H1 (cell line): Measurements from ENCODE around the gene OR4M2. TPM values are rescaled to one million over a fixed set of nuclear protein-coding genes. Genes with fewer than 3 reads are reported as not detected.
"Not testable (repeated sequence)": the region's sequence is repeated elsewhere in the genome, so short reads cannot be mapped to it uniquely, and the experiment has no call there.

Experiments used
- CTCF ChIA-PET: fragments of 300-600 bp; sonication (Branson Sonifier 250); formaldehyde crosslinking; loops from one replicate; lab custom pipeline; 2021; ENCODE audit not compliant: partially characterized antibody; lab: Charles Lee
- POLR2A ChIA-PET: fragments of 300-600 bp; sonication (Branson Sonifier 250); formaldehyde crosslinking; loops from one replicate; lab custom pipeline; 2021; ENCODE audit warnings: inconsistent platforms; ENCODE audit not compliant: partially characterized antibody; lab: Charles Lee
- DNase-seq, 2 experiments: peaks; one replicate each; pipeline versions ENCODE4 v3.0.0 to v3.0.0-alpha.2; 2010 to 2022; ENCODE audit warnings: low spot score in 2 of 2, low read depth in 1 of 2, mixed read lengths in 1 of 2
- FAIRE-seq: peaks from 2 replicates; lab custom pipeline; 2011; peaks lifted over from hg19 to GRCh38; lab: Jason Lieb, UNC
- H2AFZ ChIP-seq: 2 replicates; pipeline ENCODE4 v1.8.1; 2012; ENCODE audit warnings: low read length, inconsistent platforms
- H2AK5ac ChIP-seq: 2 replicates; pipeline ENCODE4 v1.6.1; 2013; ENCODE audit warnings: low read depth, low read length
- H2BK120ac ChIP-seq: replicated peaks from 2 replicates; pipeline ENCODE3; 2013; ENCODE audit warnings: low read depth, low read length, inconsistent platforms
- H2BK12ac ChIP-seq: 2 replicates; pipeline ENCODE4 v1.6.1; 2013; ENCODE audit warnings: low read depth, low read length
- H2BK15ac ChIP-seq: 2 replicates; pipeline ENCODE4 v1.6.1; 2013; ENCODE audit warnings: low read length
- H2BK20ac ChIP-seq: 2 replicates; pipeline ENCODE4 v1.6.1; 2013; ENCODE audit warnings: low read length
- H2BK5ac ChIP-seq: 2 replicates; pipeline ENCODE4 v1.6.1; 2013; ENCODE audit warnings: low read depth, low read length
- H3K14ac ChIP-seq: 2 replicates; pipeline ENCODE4 v1.6.1; 2013; ENCODE audit warnings: inconsistent platforms; ENCODE audit not compliant: insufficient read length
- H3K18ac ChIP-seq: 2 replicates; pipeline ENCODE4 v1.6.1; 2013; ENCODE audit warnings: low read length; ENCODE audit errors: extremely low read depth
- H3K23ac ChIP-seq: 2 replicates; pipeline ENCODE4 v1.6.1; 2013; ENCODE audit warnings: inconsistent platforms; ENCODE audit not compliant: insufficient read length
- H3K23me2 ChIP-seq: 2 replicates; pipeline ENCODE4 v1.6.1; 2013; ENCODE audit warnings: low read depth, low read length
- H3K27ac ChIP-seq: 2 replicates; pipeline ENCODE4 v1.6.1; 2011; ENCODE audit warnings: low read depth, low read length, inconsistent platforms
- H3K27me3 ChIP-seq, 4 experiments: replicated peaks in 1 of 4; 1 replicate in 1 of 4; 2 replicates in 3 of 4; pipeline versions ENCODE4 v1.6.1 to v1.8.1; 2011 to 2013; ENCODE audit warnings: low read length in 3 of 4, mild to moderate bottlenecking in 3 of 4, inconsistent platforms in 2 of 4, mixed read lengths in 2 of 4, moderate library complexity in 1 of 4; ENCODE audit not compliant: control insufficient read depth in 3 of 4, insufficient read depth in 3 of 4; ENCODE audit errors: extremely low read depth in 1 of 4
- H3K36me3 ChIP-seq, 4 experiments: 2 replicates each; pipeline versions ENCODE4 v1.6.1 to v1.8.1; 2011 to 2013; ENCODE audit warnings: mild to moderate bottlenecking in 4 of 4, low read length in 3 of 4, moderate library complexity in 2 of 4, control low read depth in 1 of 4, inconsistent platforms in 1 of 4; ENCODE audit not compliant: insufficient read depth in 4 of 4, control insufficient read depth in 2 of 4
- H3K4ac ChIP-seq: replicated peaks from 2 replicates; pipeline ENCODE3; 2013; ENCODE audit warnings: low read length, low read depth, mixed read lengths, inconsistent platforms; ENCODE audit not compliant: insufficient read length
- H3K4me1 ChIP-seq, 4 experiments: replicated peaks in 1 of 4; 1 replicate in 1 of 4; 2 replicates in 3 of 4; pipeline versions ENCODE4 v1.6.1 to v1.8.1; 2011 to 2013; ENCODE audit warnings: low read length in 3 of 4, inconsistent platforms in 2 of 4, mixed read lengths in 1 of 4; ENCODE audit not compliant: insufficient read depth in 4 of 4, control insufficient read depth in 3 of 4
- H3K4me2 ChIP-seq, 2 experiments: 2 replicates each; pipeline versions ENCODE4 v1.6.1 to v1.8.1; 2011 to 2013; ENCODE audit warnings: low read depth in 2 of 2, low read length in 2 of 2, control low read depth in 1 of 2, inconsistent platforms in 1 of 2, mild to moderate bottlenecking in 1 of 2; ENCODE audit not compliant: insufficient read depth in 1 of 2
- H3K4me3 ChIP-seq, 4 experiments: fragments of 200-600, 300-600 bp in 1 of 4; sonication (generic), shearing (Covaris generic), sonication (Bioruptor Twin) in 1 of 4; 2 replicates each; pipeline versions ENCODE4 v1.5.1 to v1.8.1; 2011 to 2016; ENCODE audit warnings: low read length in 4 of 4, low read depth in 3 of 4, control low read depth in 2 of 4, inconsistent platforms in 2 of 4, mild to moderate bottlenecking in 2 of 4, mixed read lengths in 1 of 4, moderate library complexity in 1 of 4; ENCODE audit not compliant: insufficient read depth in 2 of 4; ENCODE audit errors: extremely low read depth in 1 of 4
- H3K56ac ChIP-seq: replicated peaks from 2 replicates; pipeline ENCODE3; 2013; ENCODE audit warnings: low read depth, mild to moderate bottlenecking, mixed read lengths, low read length, inconsistent platforms; ENCODE audit not compliant: insufficient read length
- H3K79me1 ChIP-seq: 2 replicates; pipeline ENCODE4 v1.6.1; 2013; ENCODE audit warnings: low read depth, low read length, control low read depth
- H3K79me2 ChIP-seq, 2 experiments: 2 replicates each; pipeline versions ENCODE4 v1.6.1 to v1.8.1; 2012 to 2013; ENCODE audit warnings: low read length in 2 of 2, mild to moderate bottlenecking in 2 of 2, inconsistent platforms in 1 of 2; ENCODE audit not compliant: insufficient read depth in 2 of 2, control insufficient read depth in 1 of 2
- H3K9ac ChIP-seq, 4 experiments: replicated peaks in 1 of 4; 1 replicate in 1 of 4; 2 replicates in 3 of 4; pipeline versions ENCODE4 v1.6.1 to v1.8.1; 2011 to 2013; ENCODE audit warnings: low read depth in 3 of 4, low read length in 3 of 4, control low read depth in 2 of 4, mild to moderate bottlenecking in 2 of 4, moderate library complexity in 2 of 4, inconsistent platforms in 1 of 4; ENCODE audit errors: extremely low read depth in 1 of 4
- H3K9me3 ChIP-seq, 2 experiments: 2 replicates each; pipeline versions ENCODE4 v1.6.1 to v1.8.1; 2012 to 2013; ENCODE audit warnings: mild to moderate bottlenecking in 2 of 2, moderate library complexity in 2 of 2, control low read depth in 1 of 2, inconsistent platforms in 1 of 2, low read depth in 1 of 2, low read length in 1 of 2, mixed read lengths in 1 of 2; ENCODE audit not compliant: insufficient read depth in 2 of 2
- H4K20me1 ChIP-seq, 2 experiments: replicated peaks in 1 of 2; 2 replicates each; pipeline versions ENCODE3 to v1.8.1; 2011 to 2013; ENCODE audit warnings: inconsistent platforms in 2 of 2, low read length in 2 of 2, mild to moderate bottlenecking in 1 of 2; ENCODE audit not compliant: insufficient read depth in 2 of 2, control insufficient read depth in 1 of 2
- H4K5ac ChIP-seq: 2 replicates; pipeline ENCODE4 v1.6.1; 2013; ENCODE audit warnings: low read length, low read depth, mixed read lengths, inconsistent platforms; ENCODE audit not compliant: insufficient read length
- H4K8ac ChIP-seq: 2 replicates; pipeline ENCODE4 v1.8.0; 2013; ENCODE audit warnings: mild to moderate bottlenecking, moderate library complexity, low read length, inconsistent platforms; ENCODE audit not compliant: insufficient read depth; ENCODE audit errors: extremely low read depth
- H4K91ac ChIP-seq: replicated peaks from 2 replicates; pipeline ENCODE3; 2013; ENCODE audit warnings: low read length, mixed read lengths, inconsistent platforms; ENCODE audit not compliant: insufficient read length
- WGBS, 2 experiments: shearing (Covaris generic) in 1 of 2; methylation state at CpG; one replicate each; pipeline versions ENCODE4 v1.1.6 to v1.1.7; 2013 to 2015; ENCODE audit warnings: low lambda C conversion rate in 2 of 2, mixed read lengths in 2 of 2, inconsistent platforms in 1 of 2, low coverage in 1 of 2, missing lambda C conversion rate in 1 of 2; ENCODE audit not compliant: insufficient replicate concordance in 2 of 2, insufficient coverage in 1 of 2, insufficient read length in 1 of 2; ENCODE audit errors: extremely low coverage in 1 of 2, missing lambda C conversion rate in 1 of 2; 5-methylcytosine and 5-hydroxymethylcytosine counted together
- polyA plus RNA-seq, 7 experiments: library from polyadenylated mRNA; depleted of rRNA in 3 of 7; stranded (reverse) in 5 of 7; unstranded in 2 of 7; fragments of >200 nt in 5 of 7; fragments of 200-250 nt in 2 of 7; gene quantifications; 1 replicate in 5 of 7; 2 replicates in 1 of 7; 4 replicates in 1 of 7; pipeline versions ENCODE4 v1.2.1 to v1.2.3, GENCODE V29; 2011 to 2013; ENCODE audit warnings: missing spikeins in 2 of 7, mixed read lengths in 2 of 7
- total RNA-seq: library from RNA; stranded (reverse); fragmentation: NEBNext Ultra II Directional; extraction: Animal tissue kit (Norgen Biotek cat#: 25700); gene quantifications from 2 replicates; pipeline ENCODE4 v1.2.1, GENCODE V29; 2021

Gene OR4M2
- total and polyA plus RNA-seq, 2 of the 8 experiments (the other 6 are each of a cell fraction or from before 2014, with no cell fraction given): not detected

- H2BK120ac ChIP-seq, DNase-seq, H4K5ac ChIP-seq, H2BK20ac ChIP-seq, H4K20me1 ChIP-seq, H2BK12ac ChIP-seq, H3K23ac ChIP-seq, H3K4me1 ChIP-seq, H3K18ac ChIP-seq, H2AFZ ChIP-seq, H3K9ac ChIP-seq, FAIRE-seq, H3K9me3 ChIP-seq, H2AK5ac ChIP-seq, H3K79me1 ChIP-seq, H3K23me2 ChIP-seq, H3K4ac ChIP-seq, H4K8ac ChIP-seq, CTCF ChIA-PET, H3K27me3 ChIP-seq, H4K91ac ChIP-seq, H3K4me2 ChIP-seq, H2BK5ac ChIP-seq, H3K14ac ChIP-seq, H3K4me3 ChIP-seq, H3K56ac ChIP-seq, H3K79me2 ChIP-seq, H3K27ac ChIP-seq, H3K36me3 ChIP-seq, POLR2A ChIA-PET, H2BK15ac ChIP-seq: not testable (repeated sequence)
- 48% methylated on average over 3 of the region's 5 CpGs; no CpG with 5 or more reads in 1 of the 2 experiments for WGBS, 2 experiments
Observed at GRCh38 chr15:22122033-22122432, 41.7 kb downstream of the OR4M2 start.

Other genes starting within 250 kb of the OR4M2 start
- not detected in 2 replicates for gene POTEB, start 202.8 kb upstream of the OR4M2 start, total RNA-seq
- not detected in 2 replicates for gene POTEB, start 202.8 kb upstream of the OR4M2 start, polyA plus RNA-seq (2011; rRNA removed)